Measurements from ENCODE around the gene SRP54. TPM values are rescaled to one million over a fixed set of nuclear protein-coding genes. Genes with fewer than 3 reads are reported as not detected.
"Not testable (repeated sequence)": the region's sequence is repeated elsewhere in the genome, so short reads cannot be mapped to it uniquely, and the experiment has no call there.

The SRP54 gene
- total RNA-seq, 1 donor from 2014 or later: 46.0 TPM

GRCh38 chr14:34981743-34982420 lies 910 bp upstream of the SRP54 start:
- intact Hi-C loops (cut with DNase I): no loop called here
- DNase-seq (ENCODE audit: low spot score): no peak
- peak; percentile 15 for ATAC-seq

- intact Hi-C loops (cut with DNase I): no loop called here
- DNase-seq (ENCODE audit: low spot score) (no peak), ATAC-seq (peak; percentile 31)
Observed at GRCh38 chr14:34983148-34983760, 462 bp downstream of the SRP54 start.

DNA sequence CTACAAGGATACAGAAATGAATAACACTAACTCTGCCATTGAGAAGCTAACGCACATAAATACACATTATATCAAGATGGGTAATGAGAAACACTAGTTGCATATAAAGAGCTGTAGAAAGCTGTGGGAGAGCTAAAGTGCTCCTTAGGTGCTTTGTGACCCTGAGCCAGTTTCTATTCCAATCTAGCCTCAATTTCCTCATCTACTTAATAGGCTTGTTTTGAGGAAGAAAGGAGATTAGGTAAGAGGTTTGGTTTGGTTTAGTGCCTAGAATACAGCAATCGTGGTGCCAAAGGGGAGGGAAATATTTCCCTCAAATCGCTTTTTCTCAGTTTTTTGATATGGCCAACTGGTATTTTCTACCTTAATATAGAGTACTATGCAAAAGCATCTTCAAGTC lies 994 bp downstream of the SRP54 start:
- no peak for DNase-seq (ENCODE audit: low spot score)
- intact Hi-C loops (cut with DNase I): no loop called here
- no peak for ATAC-seq

- DNase-seq (ENCODE audit: low spot score): no peak
- ATAC-seq: no peak
- intact Hi-C loops (cut with DNase I): no loop called here
Observed at GRCh38 chr14:34985740-34986139, 2.9 kb downstream of the SRP54 start.

DNA sequence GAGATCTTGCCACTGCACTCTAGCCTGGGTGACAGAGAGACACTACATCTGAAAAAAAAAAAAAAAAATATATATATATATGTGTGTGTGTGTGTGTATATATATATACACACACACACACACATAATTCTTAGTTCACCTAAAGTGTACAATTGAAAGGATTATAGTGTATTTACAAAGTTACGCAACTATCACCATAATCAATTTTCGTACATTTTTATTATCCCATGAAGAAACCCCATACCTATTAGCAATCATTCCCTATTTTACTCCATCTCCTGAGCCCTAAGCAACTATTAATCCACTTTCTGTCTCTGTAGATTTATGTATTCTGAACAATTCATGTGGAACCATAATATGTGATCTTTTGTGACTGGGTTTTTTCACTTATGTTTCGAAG lies 4.4 kb downstream of the SRP54 start:
- DNase-seq (ENCODE audit: low spot score) (no peak), ATAC-seq (no peak)
- intact Hi-C loops (cut with DNase I): no loop called here

GRCh38 chr14:34989762-34990161 lies 7.0 kb downstream of the SRP54 start:
- DNase-seq (ENCODE audit: low spot score) (no peak), ATAC-seq (no peak)
- intact Hi-C loops (cut with DNase I): no loop called here

DNA sequence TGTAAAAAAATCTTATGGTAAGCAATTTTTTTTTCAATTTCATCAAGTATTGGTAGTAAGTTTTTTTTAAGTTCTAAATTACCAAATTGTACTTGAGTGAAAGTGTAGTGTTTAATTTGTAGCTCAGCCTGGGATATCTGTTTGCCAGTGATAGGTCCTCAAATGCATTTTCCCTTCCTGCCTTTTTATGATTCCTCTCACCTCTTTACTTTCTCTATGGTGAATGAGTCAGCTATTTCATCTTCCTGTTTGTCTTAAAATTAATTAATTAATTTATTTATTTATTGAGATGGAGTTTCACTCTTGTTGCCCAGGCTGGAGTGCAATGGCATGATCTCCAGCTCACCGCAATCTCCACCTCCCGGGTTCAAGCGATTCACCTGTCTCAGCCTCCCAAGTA lies 10.6 kb downstream of the SRP54 start:
- intact Hi-C loops (cut with DNase I): no loop called here
- DNase-seq (ENCODE audit: low spot score): no peak
- no peak for ATAC-seq

GRCh38 chr14:34994668-34995067 lies 11.9 kb downstream of the SRP54 start:
- no peak for DNase-seq (ENCODE audit: low spot score)
- no peak for ATAC-seq
- intact Hi-C loops (cut with DNase I): no loop called here

DNA sequence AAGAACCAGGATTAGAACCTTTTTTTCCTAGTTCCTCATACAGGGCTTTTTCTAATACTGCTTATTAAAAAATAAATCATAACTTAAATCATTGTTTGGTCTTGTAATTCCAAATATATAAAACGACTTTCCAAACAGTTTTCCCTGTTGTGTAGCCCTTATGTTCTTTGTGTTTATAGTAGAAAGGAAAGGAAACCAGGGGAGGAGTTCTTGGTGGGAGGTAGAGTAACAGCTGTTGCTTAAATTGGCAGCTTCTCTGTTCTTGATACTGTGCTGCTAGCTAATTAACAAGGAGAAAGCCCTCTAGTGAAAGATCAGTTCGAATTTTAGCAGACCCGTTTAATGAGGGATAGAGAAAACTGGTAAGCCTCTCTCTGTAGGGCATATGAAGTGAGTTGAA lies 15.0 kb downstream of the SRP54 start:
- intact Hi-C loops (cut with DNase I): no loop called here
- ATAC-seq (no peak), DNase-seq (ENCODE audit: low spot score) (no peak)

GRCh38 chr14:34999500-34999899 lies 16.7 kb downstream of the SRP54 start:
- intact Hi-C loops (cut with DNase I): no loop called here
- ATAC-seq (no peak), DNase-seq (ENCODE audit: low spot score) (no peak)

DNA sequence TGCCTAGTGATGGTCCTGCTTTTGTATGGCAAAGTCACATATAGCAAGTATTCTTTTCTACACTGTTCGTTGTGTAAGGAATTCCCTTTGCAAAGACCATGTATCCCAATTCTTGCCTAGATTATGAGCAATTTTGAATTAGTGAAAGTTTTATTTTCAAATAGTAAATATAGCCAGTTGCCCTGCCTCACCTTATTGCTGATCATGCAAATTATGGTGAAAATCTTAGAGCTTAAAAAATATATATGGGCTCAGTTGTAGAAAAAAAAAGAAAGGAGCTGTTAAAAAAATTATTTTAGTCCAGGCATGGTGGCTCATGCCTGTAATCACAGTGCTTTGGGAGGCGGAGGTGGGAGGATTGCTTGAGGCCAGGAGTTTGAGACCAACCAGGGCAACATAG lies 18.8 kb downstream of the SRP54 start:
- intact Hi-C loops (cut with DNase I): no loop called here
- no peak for ATAC-seq
- no peak for DNase-seq (ENCODE audit: low spot score)

DNA sequence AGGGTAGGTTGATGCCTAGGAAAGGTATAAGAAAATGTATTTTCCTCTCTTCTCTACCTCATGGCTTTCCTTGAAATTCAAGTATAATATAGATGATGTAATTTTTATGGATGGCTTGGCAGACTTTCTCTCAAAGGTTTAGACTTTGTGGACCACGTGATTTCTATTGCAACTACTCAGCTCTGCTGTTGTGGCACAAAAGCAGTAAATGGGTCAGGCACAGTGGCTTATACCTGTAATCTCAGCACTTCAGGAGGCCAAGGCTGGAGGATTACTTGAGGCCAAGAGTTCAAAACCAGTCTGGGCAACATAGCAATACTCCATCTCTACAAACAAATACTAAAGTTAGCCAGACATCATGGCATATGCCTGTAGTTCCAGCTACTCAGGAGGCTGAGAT lies 22.0 kb downstream of the SRP54 start:
- DNase-seq (ENCODE audit: low spot score): no peak
- ATAC-seq: no peak
- intact Hi-C loops (cut with DNase I): no loop called here

DNA sequence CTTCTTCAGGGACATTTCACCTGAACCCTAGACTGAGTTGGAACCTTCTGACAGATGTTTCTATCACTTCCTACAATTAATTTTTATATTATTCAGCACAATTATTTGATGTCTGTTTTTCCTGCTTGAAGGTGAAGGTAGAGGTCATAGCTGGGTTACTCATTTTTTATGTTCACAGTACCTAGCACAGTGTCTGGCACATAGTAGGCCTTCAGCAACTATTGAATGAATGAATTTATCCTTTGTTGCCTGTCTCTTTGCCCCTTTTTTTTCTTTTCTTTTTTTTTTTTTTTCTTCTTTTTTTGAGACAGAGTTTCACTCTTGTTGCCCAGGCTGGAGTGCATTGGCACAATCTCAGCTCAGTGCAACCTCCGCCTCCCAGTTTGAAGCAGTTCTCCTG lies 33.8 kb downstream of the SRP54 start:
- DNase-seq (ENCODE audit: low spot score) (no peak), ATAC-seq (no peak)
- intact Hi-C loops (cut with DNase I): no loop called here

- no peak for DNase-seq (ENCODE audit: low spot score)
- ATAC-seq: no peak
- intact Hi-C loops (cut with DNase I): no loop called here
Observed at GRCh38 chr14:35020713-35021112, 37.9 kb downstream of the SRP54 start.

GRCh38 chr14:35028435-35028834 lies 45.6 kb downstream of the SRP54 start:
- no peak for ATAC-seq
- no peak for DNase-seq (ENCODE audit: low spot score)

DNA sequence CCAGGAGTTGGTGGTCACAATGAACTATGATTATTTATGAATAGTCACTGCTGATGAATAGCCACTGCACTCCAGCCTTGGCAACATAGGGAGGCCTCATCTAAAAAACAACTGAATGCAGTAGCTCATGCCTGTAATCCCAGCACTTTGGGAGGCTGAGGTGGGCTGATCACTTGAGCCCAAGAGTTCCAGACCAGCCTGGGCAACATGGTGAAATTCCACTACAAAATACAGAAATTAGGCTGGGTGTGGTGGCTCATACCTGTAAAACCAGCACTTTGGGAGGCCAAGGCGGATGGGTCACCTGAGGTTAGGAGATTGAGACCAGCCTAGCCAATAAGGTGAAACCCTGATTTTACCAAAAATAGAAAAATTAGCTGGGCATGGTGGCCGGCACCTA lies 49.8 kb downstream of the SRP54 start:
- DNase-seq (ENCODE audit: low spot score) (no peak), ATAC-seq (no peak)
- intact Hi-C loops (cut with DNase I): no loop called here

More at GRCh38 chr14:35028435-35028834, 45.6 kb downstream of the SRP54 start:
- intact Hi-C loops (cut with DNase I): no loop called here

- no peak for ATAC-seq
- intact Hi-C loops (cut with DNase I): no loop called here
- DNase-seq (ENCODE audit: low spot score): no peak
Observed at GRCh38 chr14:35034440-35034833, 51.6 kb downstream of the SRP54 start.

GRCh38 chr14:35034944-35035554 lies 52.3 kb downstream of the SRP54 start:
- ATAC-seq; DNase-seq (ENCODE audit: low spot score); intact Hi-C loops (cut with DNase I): not testable (repeated sequence)

DNA sequence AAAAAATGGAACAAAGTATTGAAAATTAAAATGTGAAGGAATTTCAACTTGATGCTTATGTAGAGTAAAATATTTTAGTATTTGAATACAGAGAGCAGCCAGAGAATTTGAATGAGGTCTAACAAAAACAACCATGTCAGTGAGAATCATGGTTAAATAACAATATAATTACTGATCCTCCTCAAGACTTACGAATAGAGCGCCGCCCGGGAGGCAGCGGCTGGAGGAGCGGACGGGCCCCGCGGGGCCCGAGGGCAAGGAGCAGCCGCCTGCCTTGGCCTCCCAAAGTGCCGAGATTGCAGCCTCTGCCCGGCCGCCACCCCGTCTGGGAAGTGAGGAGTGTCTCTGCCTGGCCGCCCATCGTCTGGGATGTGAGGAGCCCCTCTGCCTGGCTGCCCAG lies 55.5 kb downstream of the SRP54 start:
- ATAC-seq; DNase-seq (ENCODE audit: low spot score); intact Hi-C loops (cut with DNase I): not testable (repeated sequence)

GRCh38 chr14:35042632-35043031 lies 59.8 kb downstream of the SRP54 start:
- intact Hi-C loops (cut with DNase I): no loop called here
- DNase-seq (ENCODE audit: low spot score): no peak
- no peak for ATAC-seq

- intact Hi-C loops (cut with DNase I): no loop called here
- DNase-seq (ENCODE audit: low spot score): no peak
- ATAC-seq: no peak
Observed at GRCh38 chr14:35043046-35043445, 60.3 kb downstream of the SRP54 start.
